H1 (cell line): Measurements from ENCODE around the gene IL10. TPM values are rescaled to one million over a fixed set of nuclear protein-coding genes. Genes with fewer than 3 reads are reported as not detected.

ENCODE experiments used
- ATF3 ChIP-seq: IDR thresholded peaks from 2 replicates; pipeline ENCODE4 v1.6.1; 2011; ENCODE audit warnings: low read depth, mild to moderate bottlenecking, low read length; ENCODE audit not compliant: insufficient read depth
- CEBPB ChIP-seq: IDR thresholded peaks from 2 replicates; pipeline ENCODE4 v1.6.1; 2012; ENCODE audit warnings: low read depth, low read length
- CHD7 ChIP-seq: fragments of 300-600 bp; sonication (generic); IDR thresholded peaks from 2 replicates; pipeline ENCODE4 v1.7.1; 2012; ENCODE audit warnings: low read length, moderate library complexity, mild to moderate bottlenecking, inconsistent platforms; ENCODE audit not compliant: insufficient replicate concordance
- KDM4A ChIP-seq: IDR thresholded peaks from one replicate; pipeline ENCODE4 v1.7.1; 2012; ENCODE audit warnings: low read depth, mild to moderate bottlenecking, moderate library complexity, low read length, inconsistent platforms; ENCODE audit not compliant: severe bottlenecking
- NANOG ChIP-seq: IDR thresholded peaks from 2 replicates; pipeline ENCODE4 v1.6.1; 2011; ENCODE audit warnings: low read length, low read depth, mild to moderate bottlenecking, inconsistent platforms; ENCODE audit not compliant: insufficient read depth, poor library complexity, severe bottlenecking
- NRF1 ChIP-seq: IDR thresholded peaks from 2 replicates; pipeline ENCODE4 v1.6.1; 2011; ENCODE audit warnings: mild to moderate bottlenecking, low read depth, low read length, improper control_type of control experiment
- PHF8 ChIP-seq: fragments of 200-600 bp; sonication (generic); conservative IDR thresholded peaks from 2 replicates; pipeline ENCODE4 v1.7.1; 2012; ENCODE audit warnings: low read depth, mild to moderate bottlenecking, inconsistent platforms, low read length, moderate library complexity
- SIRT6 ChIP-seq: IDR thresholded peaks from one replicate; pipeline ENCODE4 v1.7.1; 2012; ENCODE audit warnings: low read length, inconsistent platforms
- SIX5 ChIP-seq: IDR thresholded peaks from 2 replicates; pipeline ENCODE4 v1.6.1; 2011; ENCODE audit warnings: mild to moderate bottlenecking, low read depth, low read length
- TCF12 ChIP-seq: IDR thresholded peaks from 2 replicates; pipeline ENCODE4 v1.6.1; 2011; ENCODE audit warnings: low read depth, mild to moderate bottlenecking, low read length
- polyA plus RNA-seq, 7 experiments: library from polyadenylated mRNA; depleted of rRNA in 3 of 7; stranded (reverse) in 5 of 7; unstranded in 2 of 7; fragments of >200 nt in 5 of 7; fragments of 200-250 nt in 2 of 7; gene quantifications; 1 replicate in 5 of 7; 2 replicates in 1 of 7; 4 replicates in 1 of 7; pipeline versions ENCODE4 v1.2.1 to v1.2.3, GENCODE V29; 2011 to 2013; ENCODE audit warnings: missing spikeins in 2 of 7, mixed read lengths in 2 of 7
- total RNA-seq: library from RNA; stranded (reverse); fragmentation: NEBNext Ultra II Directional; extraction: Animal tissue kit (Norgen Biotek cat#: 25700); gene quantifications from 2 replicates; pipeline ENCODE4 v1.2.1, GENCODE V29; 2021

IL10 gene
- total and polyA plus RNA-seq, 2 of the 8 experiments (the other 6 are each of a cell fraction or from before 2014, with no cell fraction given), result not detected

GRCh38 chr1:206779638-206780037 is 7.3 kb upstream of the IL10 start (continued):
- no peak for TF ChIP-seq CHD7
- TF ChIP-seq NRF1, result no peak
- TF ChIP-seq SIX5, result no peak
- TF ChIP-seq PHF8, result no peak
- no peak for TF ChIP-seq ATF3
- TF ChIP-seq SIRT6, result no peak
- no peak for TF ChIP-seq NANOG
- TF ChIP-seq KDM4A, result no peak
- no peak for TF ChIP-seq TCF12
- no peak for TF ChIP-seq CEBPB
